ENCODE data around the gene IL36B. TPM values are rescaled to one million over a fixed set of nuclear protein-coding genes. Genes with fewer than 3 reads are reported as not detected.

IL36B gene
- total RNA-seq, 2 donors from 2014 or later: not detected

- Mint-ChIP-seq H3K27me3 (ENCODE audit: low read depth) (peaks cover 8% of the 10 kb centered on the region), H3K4me3 (no peak overlapping the region), H3K27ac (no peak overlapping the region), H3K9me3 (no peaks in the 10 kb centered on the region), H3K4me1 (ENCODE audit: low read depth) (peaks cover 4% of the 10 kb centered on the region), H3K36me3 (ENCODE audit: insufficient read depth in 2 of 2) (no peaks in the 10 kb centered on the region)
- ATAC-seq (replicated peaks in 1 of 2) (peak in 1 of 2 donors; percentile 19), DNase-seq (no peak)
Measured at GRCh38 chr2:112979731-112980130, 72.9 kb downstream of the IL36B start.

- H3K27me3 Mint-ChIP-seq (ENCODE audit: low read depth): peaks cover 8% of the 10 kb centered on the region
- H3K9me3 Mint-ChIP-seq: no peaks in the 10 kb centered on the region
- no peak within 1 kb of the TSS for H3K27ac Mint-ChIP-seq
- no peaks in the 10 kb centered on the region for H3K36me3 Mint-ChIP-seq (ENCODE audit: insufficient read depth in 2 of 2)
- H3K4me3 Mint-ChIP-seq: no peak within 1 kb of the TSS
- ATAC-seq (replicated peaks in 1 of 2) (peak in 1 of 2 donors; percentile 26), DNase-seq (no peak)
- H3K4me1 Mint-ChIP-seq (ENCODE audit: low read depth): peaks cover 3% of the 10 kb centered on the region
Measured at GRCh38 chr2:112977559-112978056, 75.1 kb downstream of the IL36B start, which contains the start of gene IL36G. TSS of gene IL36G (plus strand) at chr2:112978006. CDS start at chr2:112978639, 633 bp downstream.

Other genes with a start within 250 kb of the IL36B start
- gene IL1B, start 216.1 kb downstream of the IL36B start, total RNA-seq: under 1 TPM in 1 of 2 donors, not detected in 1; 0.14 TPM
- not detected for gene IL37, start 141.7 kb downstream of the IL36B start, total RNA-seq
- not detected for gene IL36G, start 74.9 kb downstream of the IL36B start, total RNA-seq
- gene IL36A, start 47.4 kb downstream of the IL36B start, total RNA-seq: under 1 TPM in 1 of 2 donors, not detected in 1; 0.84 TPM
- not detected for gene IL36RN, start 6.3 kb upstream of the IL36B start, total RNA-seq
- not detected for gene IL1F10, start 15.1 kb upstream of the IL36B start, total RNA-seq
- 10 to 100 TPM; 18.5 to 44.3 TPM for gene IL1RN, start 74.7 kb upstream of the IL36B start, total RNA-seq
- 100 to 1,000 TPM; 174 to 200 TPM for gene PSD4, start 121.1 kb upstream of the IL36B start, total RNA-seq
- 1 to 10 TPM; 3.0 to 4.3 TPM for gene PAX8, start 226.1 kb upstream of the IL36B start, total RNA-seq